Choroid plexus epithelial cell (primary cell): ENCODE measurements around the gene SLC22A1.

Experiments
- DNase-seq: peaks from one replicate; pipeline ENCODE4 v3.0.0-alpha.2; 2010; ENCODE audit warnings: low read depth
- H3K4me3 ChIP-seq: 2 replicates; pipeline ENCODE4 v1.5.1; 2011; ENCODE audit warnings: low read depth, mild to moderate bottlenecking, control low read depth, low read length, moderate library complexity
- TF ChIP-seq, protein P1 (sequence below): conservative IDR thresholded peaks from 2 replicates; pipeline ENCODE4 v1.5.1; 2011; ENCODE audit warnings: low read depth, mild to moderate bottlenecking, control low read depth, inconsistent platforms, low read length, moderate library complexity

Gene SLC22A1

DNA sequence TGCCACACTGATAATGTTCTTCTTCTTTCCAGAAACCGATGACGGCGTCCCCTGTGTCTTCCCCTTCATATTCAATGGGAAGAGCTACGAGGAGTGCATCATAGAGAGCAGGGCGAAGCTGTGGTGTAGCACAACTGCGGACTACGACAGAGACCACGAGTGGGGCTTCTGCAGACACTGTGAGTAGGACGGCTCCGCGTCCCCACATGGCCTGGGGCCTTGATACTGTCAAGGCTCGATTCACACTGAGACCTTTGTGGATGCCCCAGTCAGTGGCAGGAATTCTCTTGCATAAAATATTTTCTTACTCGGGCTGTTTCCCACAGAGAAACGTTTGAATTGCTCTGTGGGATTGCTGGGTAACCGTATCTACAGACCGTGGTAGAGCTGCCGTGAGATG, 41.5 kb upstream of the SLC22A1 start:
- H3K4me3 ChIP-seq = no peak overlapping the region
- TF ChIP-seq, protein P1, sequence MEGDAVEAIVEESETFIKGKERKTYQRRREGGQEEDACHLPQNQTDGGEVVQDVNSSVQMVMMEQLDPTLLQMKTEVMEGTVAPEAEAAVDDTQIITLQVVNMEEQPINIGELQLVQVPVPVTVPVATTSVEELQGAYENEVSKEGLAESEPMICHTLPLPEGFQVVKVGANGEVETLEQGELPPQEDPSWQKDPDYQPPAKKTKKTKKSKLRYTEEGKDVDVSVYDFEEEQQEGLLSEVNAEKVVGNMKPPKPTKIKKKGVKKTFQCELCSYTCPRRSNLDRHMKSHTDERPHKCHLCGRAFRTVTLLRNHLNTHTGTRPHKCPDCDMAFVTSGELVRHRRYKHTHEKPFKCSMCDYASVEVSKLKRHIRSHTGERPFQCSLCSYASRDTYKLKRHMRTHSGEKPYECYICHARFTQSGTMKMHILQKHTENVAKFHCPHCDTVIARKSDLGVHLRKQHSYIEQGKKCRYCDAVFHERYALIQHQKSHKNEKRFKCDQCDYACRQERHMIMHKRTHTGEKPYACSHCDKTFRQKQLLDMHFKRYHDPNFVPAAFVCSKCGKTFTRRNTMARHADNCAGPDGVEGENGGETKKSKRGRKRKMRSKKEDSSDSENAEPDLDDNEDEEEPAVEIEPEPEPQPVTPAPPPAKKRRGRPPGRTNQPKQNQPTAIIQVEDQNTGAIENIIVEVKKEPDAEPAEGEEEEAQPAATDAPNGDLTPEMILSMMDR = no peak
- DNase-seq = no peak

DNA sequence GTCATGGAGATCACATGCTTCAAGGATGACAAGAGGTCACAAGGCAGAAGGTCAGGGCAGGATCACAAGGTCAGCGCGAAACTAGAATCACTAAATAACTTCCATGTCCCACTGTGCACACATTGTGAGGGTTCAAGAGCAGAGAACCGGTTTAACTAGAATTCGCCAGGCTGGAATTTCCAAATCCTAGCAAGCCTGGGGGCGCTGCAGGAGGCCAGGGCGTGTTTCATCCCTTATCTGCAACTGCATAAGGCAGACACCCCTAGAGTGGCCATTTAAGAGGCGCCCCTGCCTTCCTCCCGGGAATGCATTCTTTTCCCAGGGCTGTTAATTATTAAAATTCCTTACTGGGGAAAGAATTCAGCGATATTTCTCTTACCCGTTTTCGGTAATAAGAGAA, 40.2 kb upstream of the SLC22A1 start:
- TF ChIP-seq, protein P1 = no peak
- DNase-seq = no peak
- no peak overlapping the region for H3K4me3 ChIP-seq

DNA sequence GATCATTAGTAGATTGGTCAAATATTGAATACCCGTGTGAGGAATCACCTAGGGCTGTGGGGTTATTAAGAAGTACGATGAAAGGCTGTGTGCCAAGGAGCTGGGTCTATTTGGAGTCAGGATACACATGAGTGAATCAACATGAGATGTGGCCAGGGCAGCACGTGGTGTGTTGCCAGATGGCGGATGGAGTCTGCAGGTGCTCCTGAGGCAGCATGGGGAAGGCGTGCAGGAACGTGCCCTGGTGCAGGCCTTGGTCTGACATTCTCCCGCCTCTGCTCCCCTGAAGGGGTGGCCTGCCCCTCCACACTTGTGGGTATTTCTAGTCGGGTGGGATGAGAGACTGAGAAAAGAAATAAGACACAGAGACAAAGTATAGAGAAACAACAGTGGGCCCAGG, 39.0 kb upstream of the SLC22A1 start:
- TF ChIP-seq, protein P1 = no peak
- H3K4me3 ChIP-seq = no peak overlapping the region
- DNase-seq = no peak

DNA sequence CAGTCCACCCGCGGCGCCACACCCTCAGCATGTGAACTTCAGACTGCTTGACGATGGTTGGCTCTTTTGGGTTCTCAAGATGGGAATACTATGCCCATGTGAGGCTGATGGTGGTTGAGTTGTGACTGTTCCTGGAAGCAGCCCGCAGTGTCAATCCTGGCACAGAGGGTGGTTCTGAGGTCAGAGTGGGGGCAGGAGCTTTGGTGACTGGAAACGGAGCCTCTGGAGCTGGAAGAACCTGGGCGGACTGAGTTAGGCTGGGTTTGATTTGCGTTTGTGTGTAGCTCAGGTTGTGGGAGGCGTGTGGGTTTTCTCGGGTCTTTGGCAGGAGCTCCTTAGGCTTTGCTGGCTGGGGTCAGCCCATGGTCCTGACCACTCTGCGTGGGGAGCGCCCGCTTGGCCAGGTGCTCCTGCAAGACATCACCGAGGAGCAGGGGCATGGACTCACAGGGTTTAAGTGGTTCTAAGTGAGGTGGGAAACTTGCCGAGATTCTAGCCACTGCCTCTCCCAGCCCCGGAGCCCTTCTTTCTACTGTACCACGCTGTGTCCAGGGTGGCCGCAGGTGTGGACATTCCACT, 37.3 kb upstream of the SLC22A1 start:
- no peak overlapping the region for H3K4me3 ChIP-seq
- TF ChIP-seq, protein P1 = no peak
- no peak for DNase-seq

DNA sequence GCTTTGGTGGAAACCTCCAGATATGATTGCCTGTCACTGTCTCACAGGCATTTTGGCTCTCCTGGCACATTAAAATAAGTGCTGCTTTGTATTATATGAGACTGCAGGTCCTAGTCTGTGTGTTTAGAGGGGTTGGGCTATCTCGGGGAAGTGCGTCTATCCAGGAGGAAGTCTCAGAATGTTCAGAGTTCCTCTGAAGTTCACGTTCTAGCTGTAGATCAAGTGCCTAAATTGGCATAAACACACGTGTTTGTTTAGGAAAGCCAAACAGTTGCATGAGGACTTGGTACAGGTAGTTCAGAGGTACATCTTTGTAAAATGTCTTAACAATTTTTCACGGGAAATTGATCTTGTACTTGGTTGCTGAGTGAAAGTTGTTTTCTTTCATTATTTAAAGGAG, 36.4 kb upstream of the SLC22A1 start:
- no peak for DNase-seq
- no peak overlapping the region for H3K4me3 ChIP-seq
- TF ChIP-seq, protein P1 = no peak

DNA sequence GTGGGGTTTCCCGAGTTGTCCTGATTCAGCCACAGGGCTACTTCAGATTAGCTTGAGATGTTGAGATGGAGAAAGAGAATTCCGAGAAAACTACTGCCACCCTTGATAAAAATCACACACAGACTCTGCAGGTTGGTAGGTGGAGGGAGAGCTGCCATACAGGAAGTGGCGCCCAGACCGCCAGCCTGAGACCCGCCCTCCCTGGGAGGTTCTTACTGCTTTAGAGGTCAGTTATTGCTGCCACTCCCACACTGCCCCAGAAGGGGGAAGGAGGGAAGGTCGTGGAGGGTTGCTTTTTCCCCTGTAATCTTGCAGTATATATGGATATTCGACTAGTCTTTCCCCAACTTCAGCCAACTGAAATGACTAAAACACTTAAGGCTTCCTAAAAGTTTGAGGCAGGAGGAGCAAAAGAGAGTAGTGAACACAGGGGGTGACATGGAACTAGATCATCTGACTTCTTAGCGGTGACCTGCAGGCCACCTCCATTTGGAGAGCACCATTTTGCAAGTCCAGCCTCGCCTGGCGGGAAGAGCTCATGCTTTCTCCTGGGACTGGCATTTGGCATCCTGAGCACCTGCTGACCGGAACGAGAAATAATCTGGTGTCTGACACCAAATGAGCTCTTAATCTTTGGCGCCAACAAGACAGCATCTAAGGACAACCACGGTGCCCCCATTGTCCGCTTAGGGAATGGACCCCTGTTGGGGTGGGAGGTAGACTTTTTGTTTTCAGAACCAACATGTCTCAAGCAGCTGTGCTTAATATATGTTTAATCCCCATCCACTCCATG, 35.7 kb upstream of the SLC22A1 start:
- no peak overlapping the region for H3K4me3 ChIP-seq
- no peak for DNase-seq
- TF ChIP-seq, protein P1 = no peak

DNA sequence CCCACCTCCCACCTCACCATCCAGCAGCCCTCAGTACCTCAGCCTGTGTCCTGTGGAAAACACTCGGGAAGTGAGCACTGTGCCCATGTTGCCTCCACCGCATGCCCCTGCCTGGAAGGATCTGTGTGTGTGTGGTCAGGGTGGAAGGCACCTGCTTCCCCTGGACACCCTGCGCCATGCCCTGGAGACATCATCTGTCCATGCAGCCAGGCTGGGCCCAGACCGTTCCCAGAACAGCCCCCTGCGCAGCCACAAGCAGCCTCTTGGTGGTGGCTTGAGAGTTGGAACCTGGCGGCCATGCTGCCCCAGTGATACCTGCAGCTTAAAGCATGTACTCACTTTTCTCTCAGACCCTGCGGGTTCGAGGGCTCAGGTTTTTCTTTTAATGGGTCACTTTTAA, 34.9 kb upstream of the SLC22A1 start:
- no peak for DNase-seq
- TF ChIP-seq, protein P1 = no peak
- no peak overlapping the region for H3K4me3 ChIP-seq
